ENCODE measurements around the gene AMOTL1. TPM values are rescaled to one million over a fixed set of nuclear protein-coding genes. Genes with fewer than 3 reads are reported as not detected.
"Not testable (repeated sequence)": the region's sequence is repeated elsewhere in the genome, so short reads cannot be mapped to it uniquely, and the experiment has no call there.

AMOTL1 gene
- total RNA-seq, 6 experiments from 2014 or later, result 7.4 to 43.8 (median 17.3) TPM

GRCh38 chr11:94790197-94790596, 22.0 kb downstream of the AMOTL1 start:
- Histone ChIP-seq H3K4me1 (peaks cover 0 to 37% (median 10%) of the 10 kb centered on the region in 4 donors), H3K36me3 (no peaks in the 10 kb centered on the region), H3K27me3 (no peaks in the 10 kb centered on the region), H3K4me3 (no peak overlapping the region), H3K27ac (no peak overlapping the region), H3K9me3 (no peaks in the 10 kb centered on the region)
- DNase-seq (no peak), ATAC-seq (no peak)
- intact Hi-C loops (cut with DNase I), result no loop called here
- 100% methylated on average over 3 of the region's 3 CpGs for WGBS (ENCODE audit: insufficient coverage, low coverage, low lambda C conversion rate, missing lambda C conversion rate)
- no peak for TF ChIP-seq CTCF (IDR thresholded peaks at IDR 0.05)
- no peak for TF ChIP-seq POLR2A (IDR thresholded peaks at IDR 0.05)

GRCh38 chr11:94790661-94791180, 22.6 kb downstream of the AMOTL1 start:
- Histone ChIP-seq H3K36me3 (no peaks in the 10 kb centered on the region), H3K27me3 (no peaks in the 10 kb centered on the region), H3K4me3 (no peak overlapping the region), H3K9me3 (no peaks in the 10 kb centered on the region), H3K27ac (no peak overlapping the region), H3K4me1 (peaks cover 0 to 37% (median 10%) of the 10 kb centered on the region in 4 donors)
- no peak for ATAC-seq
- WGBS (ENCODE audit: insufficient coverage, low coverage, low lambda C conversion rate, missing lambda C conversion rate), result 59% methylated on average over 4 of the region's 6 CpGs
- intact Hi-C loops (cut with DNase I), result no loop called here
- no peak for TF ChIP-seq POLR2A (IDR thresholded peaks at IDR 0.05)
- TF ChIP-seq CTCF (IDR thresholded peaks at IDR 0.05), result no peak
- no peak for DNase-seq

GRCh38 chr11:94791216-94791889, 23.2 kb downstream of the AMOTL1 start:
- no peak for ATAC-seq

GRCh38 chr11:94791942-94792341, 23.8 kb downstream of the AMOTL1 start:
- H3K36me3 ChIP-seq; H3K27ac ChIP-seq; H3K27me3 ChIP-seq; H3K9me3 ChIP-seq; DNase-seq; intact Hi-C loops (cut with DNase I); H3K4me3 ChIP-seq; ATAC-seq: not testable (repeated sequence)
- 89% methylated on average over 5 of the region's 5 CpGs for WGBS (ENCODE audit: insufficient coverage, low coverage, low lambda C conversion rate, missing lambda C conversion rate)
- peaks cover 0 to 38% (median 11%) of the 10 kb centered on the region in 4 donors for H3K4me1 ChIP-seq

More at GRCh38 chr11:94791216-94791889, 23.2 kb downstream of the AMOTL1 start:
- no peaks in the 10 kb centered on the region for H3K9me3 ChIP-seq
- intact Hi-C loops (cut with DNase I), result no loop called here
- H3K4me1 ChIP-seq, result peaks cover 0 to 37% (median 10%) of the 10 kb centered on the region in 4 donors
- H3K36me3 ChIP-seq, result no peaks in the 10 kb centered on the region
- no peak for DNase-seq
- TF ChIP-seq POLR2A (IDR thresholded peaks at IDR 0.05) (no peak), CTCF (IDR thresholded peaks at IDR 0.05) (no peak)
- no peak overlapping the region for H3K27ac ChIP-seq
- 94% methylated on average over 2 of the region's 3 CpGs for WGBS (ENCODE audit: insufficient coverage, low coverage, low lambda C conversion rate, missing lambda C conversion rate)
- H3K4me3 ChIP-seq, result no peak overlapping the region
- H3K27me3 ChIP-seq, result no peaks in the 10 kb centered on the region

- intact Hi-C loops (cut with DNase I), result no loop called here
- TF ChIP-seq POLR2A (IDR thresholded peaks at IDR 0.05), result no peak
- no peak for TF ChIP-seq CTCF (IDR thresholded peaks at IDR 0.05)
- Histone ChIP-seq H3K4me1 (peaks cover 0 to 39% (median 13%) of the 10 kb centered on the region in 4 donors), H3K4me3 (no peak overlapping the region), H3K27me3 (no peaks in the 10 kb centered on the region), H3K36me3 (no peaks in the 10 kb centered on the region), H3K27ac (no peak overlapping the region), H3K9me3 (no peaks in the 10 kb centered on the region)
- 100% methylated on average over 2 of the region's 3 CpGs for WGBS (ENCODE audit: insufficient coverage, low coverage, low lambda C conversion rate, missing lambda C conversion rate)
- no peak for ATAC-seq
- DNase-seq, result no peak
These were observed 24.3 kb downstream of the AMOTL1 start for GRCh38 chr11:94792451-94792850.

Measured in right lobe of liver (tissue), 6 donors.